SU-DHL-6 (cell line): ENCODE measurements around the gene SLC38A1.

Experiments used
- CTCF ChIP-seq: fragments of 200-600 bp; sonication (generic); IDR thresholded peaks from one replicate; pipeline ENCODE4 v1.5.1; 2017; ENCODE audit warnings: antibody characterized with exemption, mild to moderate bottlenecking, low read length, moderate library complexity; ENCODE audit not compliant: insufficient read depth, poor library complexity, severe bottlenecking
- EZH2phosphoT487 ChIP-seq: fragments of 200-600 bp; sonication (generic), shearing (Covaris generic); conservative IDR thresholded peaks from 2 replicates; pipeline ENCODE4 v1.6.1; 2018; ENCODE audit warnings: mild to moderate bottlenecking, antibody characterized with exemption, low read length, moderate library complexity, mixed read lengths

GRCh38 chr12:46256942-46257341 is 11.9 kb downstream of the SLC38A1 start:
- TF ChIP-seq EZH2phosphoT487 (no peak), CTCF (no peak)
